Amygdala (tissue), 56 donors: ENCODE results near the gene FER.
"Not testable (repeated sequence)": the region's sequence is repeated elsewhere in the genome, so short reads cannot be mapped to it uniquely, and the experiment has no call there.

ENCODE experiments used
- DNase-seq, 56 donors: peaks; one replicate each; lab custom pipeline; 2025; lab: John Stamatoyannopoulos, UW

FER gene

GRCh38 chr5:108794349-108794748 is 46.7 kb downstream of the FER start:
- DNase-seq = not testable (repeated sequence)

GRCh38 chr5:108797396-108797795 is 49.7 kb downstream of the FER start:
- no peak for DNase-seq

GRCh38 chr5:108797986-108798385 is 50.3 kb downstream of the FER start:
- no peak for DNase-seq

- no peak for DNase-seq
These were observed 51.0 kb downstream of the FER start for GRCh38 chr5:108798513-108799265.

- DNase-seq = no peak
These were observed 53.6 kb downstream of the FER start for GRCh38 chr5:108801301-108801700.

- no peak for DNase-seq
These were observed 54.1 kb downstream of the FER start for GRCh38 chr5:108801776-108802175.

- DNase-seq = no peak
These were observed 63.0 kb downstream of the FER start for GRCh38 chr5:108810717-108811116.

GRCh38 chr5:108813673-108814072 is 66.0 kb downstream of the FER start:
- DNase-seq = no peak

- no peak for DNase-seq
These were observed 66.9 kb downstream of the FER start for GRCh38 chr5:108814551-108814950.

- DNase-seq = no peak
These were observed 71.0 kb downstream of the FER start for GRCh38 chr5:108818613-108819272.

GRCh38 chr5:108820983-108821382 is 73.3 kb downstream of the FER start:
- no peak for DNase-seq

- no peak for DNase-seq
These were observed 74.7 kb downstream of the FER start for GRCh38 chr5:108822211-108822947.

- no peak for DNase-seq
These were observed 79.4 kb downstream of the FER start for GRCh38 chr5:108827131-108827530.

- DNase-seq = no peak
These were observed 83.1 kb downstream of the FER start for GRCh38 chr5:108830705-108831276.

- DNase-seq = no peak
These were observed 88.8 kb downstream of the FER start for GRCh38 chr5:108836492-108836891.

GRCh38 chr5:108842260-108842941 is 94.7 kb downstream of the FER start:
- not testable (repeated sequence) for DNase-seq

- not testable (repeated sequence) for DNase-seq
These were observed 103.4 kb downstream of the FER start for GRCh38 chr5:108851129-108851528.

- no peak for DNase-seq
These were observed 110.2 kb downstream of the FER start for GRCh38 chr5:108857905-108858304.

- no peak for DNase-seq
These were observed 111.3 kb downstream of the FER start for GRCh38 chr5:108858959-108859358.

GRCh38 chr5:108862211-108862610 is 114.5 kb downstream of the FER start:
- DNase-seq = no peak

- not testable (repeated sequence) for DNase-seq
These were observed 118.4 kb downstream of the FER start for GRCh38 chr5:108866097-108866496.
